A549 treated with DMSO at 1 μM for 4 hours (cell line): Measurements from ENCODE around the gene TECPR2. TPM values are rescaled to one million over a fixed set of nuclear protein-coding genes. Genes with fewer than 3 reads are reported as not detected.

Source experiments
- total RNA-seq: library from RNA; stranded (reverse); fragments of 200-300 nt; extraction: Qiagen RNA extraction; gene quantifications from 5 replicates; pipeline ENCODE4 v1.2.3, GENCODE V29; 2022; ENCODE audit warnings: low read depth

Gene TECPR2
- 6.7 to 9.6 TPM (median 8.3 TPM) in 5 replicates for total RNA-seq

GRCh38 chr14:102362545-102363181, at the start of gene TECPR2, which contains the start of gene CINP:
Gene TECPR2 (plus strand): TSS chr14:102362941. CDS start chr14:102376722, 13,781 bp downstream.
Gene CINP (minus strand): TSS chr14:102362890. CDS start chr14:102362851, 39 bp downstream.

GRCh38 chr14:102319351-102320032, 43.2 kb upstream of the TECPR2 start, which contains the start of gene ZNF839:
Gene ZNF839 (plus strand): TSS chr14:102319746. CDS start chr14:102319766, 20 bp downstream.

GRCh38 chr14:102509746-102510615, 147.2 kb downstream of the TECPR2 start, which contains the start of gene ANKRD9:
Gene ANKRD9 (minus strand): TSS chr14:102509776. CDS start chr14:102507889, 1,887 bp downstream.

Other genes starting within 250 kb of the TECPR2 start
- gene WDR20, start 223.0 kb upstream of the TECPR2 start, total RNA-seq = 21.2 to 22.2 TPM (median 21.5 TPM) in 5 replicates
- 23.1 to 30.6 TPM (median 26.7 TPM) in 5 replicates for gene MOK, start 57.8 kb upstream of the TECPR2 start, total RNA-seq
- gene ZNF839, start 43.2 kb upstream of the TECPR2 start, total RNA-seq = 5.8 to 7.5 TPM (median 6.4 TPM) in 5 replicates
- 55.3 to 61.7 TPM (median 57.3 TPM) in 5 replicates for gene CINP, start 51 bp upstream of the TECPR2 start, total RNA-seq
- gene ANKRD9, start 146.8 kb downstream of the TECPR2 start, total RNA-seq = 4.7 to 10.7 TPM (median 8.9 TPM) in 5 replicates
- gene RCOR1, start 229.7 kb downstream of the TECPR2 start, total RNA-seq = 22.3 to 32.2 TPM (median 28.5 TPM) in 5 replicates